SU-DHL-6 (cell line): Measurements from ENCODE around the gene ABCA13.

Experiments
- H2AFZ ChIP-seq: fragments of 200-600 bp; sonication (generic); 2 replicates; pipeline ENCODE4 v1.6.1; 2014; ENCODE audit warnings: low read depth, mild to moderate bottlenecking, moderate library complexity, mixed read lengths, antibody characterized with exemption, low read length; ENCODE audit not compliant: severe bottlenecking
- H3F3A ChIP-seq: fragments of 200-600 bp; shearing (Covaris generic); 2 replicates; pipeline ENCODE4 v1.6.0; 2016; ENCODE audit warnings: antibody characterized with exemption, mild to moderate bottlenecking; ENCODE audit not compliant: insufficient read depth
- H3K27ac ChIP-seq: fragments of 200-600 bp; sonication (generic); 2 replicates; pipeline ENCODE4 v1.5.1; 2016; ENCODE audit warnings: low read depth, mild to moderate bottlenecking, low read length, moderate library complexity, mixed read lengths
- H3K27me3 ChIP-seq: fragments of 200-600 bp; sonication (generic), shearing (Covaris generic); 2 replicates; pipeline ENCODE4 v1.6.0; 2014; ENCODE audit warnings: mild to moderate bottlenecking, low read length
- H3K36me3 ChIP-seq: fragments of 200-600 bp; sonication (generic); 2 replicates; pipeline ENCODE4 v1.6.1; 2014; ENCODE audit warnings: mild to moderate bottlenecking, low read length, mixed read lengths
- H3K4me2 ChIP-seq: fragments of 300-600, 200-600 bp; shearing (Covaris generic), sonication (generic); 2 replicates; pipeline ENCODE4 v1.6.0; 2014; ENCODE audit warnings: low read length, low read depth, mild to moderate bottlenecking; ENCODE audit not compliant: poor library complexity, severe bottlenecking
- H3K4me3 ChIP-seq: fragments of 200-600 bp; sonication (generic); 2 replicates; pipeline ENCODE4 v1.5.1; 2014; ENCODE audit warnings: antibody characterized with exemption, low read length, mild to moderate bottlenecking, mixed read lengths; ENCODE audit not compliant: insufficient read depth, poor library complexity, severe bottlenecking
- H3K79me2 ChIP-seq: fragments of 200-600 bp; sonication (generic); 2 replicates; pipeline ENCODE4 v1.6.1; 2014; ENCODE audit warnings: mild to moderate bottlenecking, low read length, moderate library complexity; ENCODE audit not compliant: insufficient read depth
- H3K9ac ChIP-seq: fragments of 200-600 bp; sonication (generic); 2 replicates; pipeline ENCODE4 v1.7.0; 2014; ENCODE audit warnings: mild to moderate bottlenecking, low read length
- H3K9me2 ChIP-seq: fragments of 200-600 bp; sonication (generic); replicated peaks from 2 replicates; pipeline ENCODE4 v1.6.1; 2014; ENCODE audit warnings: low read length; ENCODE audit not compliant: insufficient read depth
- H3K9me3 ChIP-seq: fragments of 200-600 bp; sonication (generic); 2 replicates; pipeline ENCODE4 v1.6.1; 2014; ENCODE audit warnings: low read length, mixed read lengths; ENCODE audit not compliant: insufficient read depth
- H4K20me1 ChIP-seq: fragments of 200-600 bp; sonication (generic); 2 replicates; pipeline ENCODE4 v1.6.1; 2014; ENCODE audit warnings: low read depth, mild to moderate bottlenecking, antibody characterized with exemption, low read length, moderate library complexity, mixed read lengths
- EZH2phosphoT487 ChIP-seq: fragments of 200-600 bp; sonication (generic), shearing (Covaris generic); conservative IDR thresholded peaks from 2 replicates; pipeline ENCODE4 v1.6.1; 2018; ENCODE audit warnings: mild to moderate bottlenecking, antibody characterized with exemption, low read length, moderate library complexity, mixed read lengths
- TF ChIP-seq, protein P1 (sequence below): fragments of 200-600 bp; sonication (generic); IDR thresholded peaks from one replicate; pipeline ENCODE4 v1.5.1; 2017; ENCODE audit warnings: antibody characterized with exemption, mild to moderate bottlenecking, low read length, moderate library complexity; ENCODE audit not compliant: insufficient read depth, poor library complexity, severe bottlenecking

ABCA13 gene

DNA sequence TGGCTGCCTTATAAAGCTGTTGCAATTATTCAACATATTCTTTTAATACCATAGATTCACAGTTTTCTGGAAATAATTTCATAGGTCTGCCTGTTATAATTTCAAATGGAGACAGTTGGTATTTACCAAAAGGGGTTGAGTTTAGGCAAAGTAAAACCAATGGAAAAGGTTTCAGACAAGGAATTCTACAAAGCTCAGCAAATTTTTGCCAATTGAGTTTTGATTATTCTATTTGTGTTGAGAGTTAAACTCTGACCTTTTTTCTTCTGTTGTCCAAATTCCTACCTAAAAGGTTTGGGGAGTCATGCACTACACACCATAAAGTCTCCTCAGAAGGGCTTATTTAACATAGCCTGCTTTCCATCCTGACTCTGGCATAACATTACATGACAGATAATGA, 38.5 kb upstream of the ABCA13 start:
- no peaks in the 10 kb centered on the region for H3K79me2 ChIP-seq
- no peak overlapping the region for H2AFZ ChIP-seq
- H3K4me3 ChIP-seq, result no peak overlapping the region
- H3K4me2 ChIP-seq, result no peak overlapping the region
- H4K20me1 ChIP-seq, result no peaks in the 10 kb centered on the region
- TF ChIP-seq EZH2phosphoT487, result no peak
- TF ChIP-seq, protein P1, sequence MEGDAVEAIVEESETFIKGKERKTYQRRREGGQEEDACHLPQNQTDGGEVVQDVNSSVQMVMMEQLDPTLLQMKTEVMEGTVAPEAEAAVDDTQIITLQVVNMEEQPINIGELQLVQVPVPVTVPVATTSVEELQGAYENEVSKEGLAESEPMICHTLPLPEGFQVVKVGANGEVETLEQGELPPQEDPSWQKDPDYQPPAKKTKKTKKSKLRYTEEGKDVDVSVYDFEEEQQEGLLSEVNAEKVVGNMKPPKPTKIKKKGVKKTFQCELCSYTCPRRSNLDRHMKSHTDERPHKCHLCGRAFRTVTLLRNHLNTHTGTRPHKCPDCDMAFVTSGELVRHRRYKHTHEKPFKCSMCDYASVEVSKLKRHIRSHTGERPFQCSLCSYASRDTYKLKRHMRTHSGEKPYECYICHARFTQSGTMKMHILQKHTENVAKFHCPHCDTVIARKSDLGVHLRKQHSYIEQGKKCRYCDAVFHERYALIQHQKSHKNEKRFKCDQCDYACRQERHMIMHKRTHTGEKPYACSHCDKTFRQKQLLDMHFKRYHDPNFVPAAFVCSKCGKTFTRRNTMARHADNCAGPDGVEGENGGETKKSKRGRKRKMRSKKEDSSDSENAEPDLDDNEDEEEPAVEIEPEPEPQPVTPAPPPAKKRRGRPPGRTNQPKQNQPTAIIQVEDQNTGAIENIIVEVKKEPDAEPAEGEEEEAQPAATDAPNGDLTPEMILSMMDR, result no peak
- H3K27ac ChIP-seq, result no peak overlapping the region
- 0 out of 2 replicates have a peak, but pooled peaks cover 4% of the 10 kb centered on the region for H3K9me3 ChIP-seq
- no peak overlapping the region for H3K9ac ChIP-seq
- no peaks in the 10 kb centered on the region for H3F3A ChIP-seq
- H3K9me2 ChIP-seq, result no peaks in the 10 kb centered on the region
- H3K27me3 ChIP-seq, result no peaks in the 10 kb centered on the region
- H3K36me3 ChIP-seq, result no peaks in the 10 kb centered on the region

DNA sequence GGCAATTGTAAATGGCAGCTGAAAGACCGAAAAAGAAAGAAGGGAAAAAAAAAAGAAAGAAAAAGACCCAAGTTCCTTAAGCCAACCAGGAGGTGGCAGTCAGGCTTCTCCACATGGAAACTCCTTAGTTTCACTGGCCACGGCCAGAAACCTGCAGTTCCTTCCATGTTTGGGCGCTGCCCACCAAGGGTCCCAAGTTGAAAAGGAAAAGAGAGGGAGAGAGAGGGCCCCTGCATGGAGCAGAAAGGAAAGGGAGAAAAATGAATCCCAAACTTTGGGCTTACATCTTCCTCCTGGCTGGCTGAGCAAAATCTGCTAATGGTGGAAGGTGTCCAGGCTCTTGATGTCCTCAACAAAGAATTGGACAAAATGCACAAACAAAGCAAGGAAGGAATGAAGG, 31.8 kb upstream of the ABCA13 start:
- TF ChIP-seq EZH2phosphoT487, result no peak
- TF ChIP-seq, protein P1, result no peak
- no peak overlapping the region for H2AFZ ChIP-seq
- H3K9me2 ChIP-seq, result no peaks in the 10 kb centered on the region
- H4K20me1 ChIP-seq, result no peaks in the 10 kb centered on the region
- H3K79me2 ChIP-seq, result no peaks in the 10 kb centered on the region
- no peaks in the 10 kb centered on the region for H3F3A ChIP-seq
- no peak overlapping the region for H3K27ac ChIP-seq
- no peak overlapping the region for H3K9ac ChIP-seq
- no peaks in the 10 kb centered on the region for H3K27me3 ChIP-seq
- H3K4me3 ChIP-seq, result no peak overlapping the region
- H3K36me3 ChIP-seq, result no peaks in the 10 kb centered on the region
- no peak overlapping the region for H3K4me2 ChIP-seq
- 0 out of 2 replicates have a peak, but pooled peaks cover 4% of the 10 kb centered on the region for H3K9me3 ChIP-seq

DNA sequence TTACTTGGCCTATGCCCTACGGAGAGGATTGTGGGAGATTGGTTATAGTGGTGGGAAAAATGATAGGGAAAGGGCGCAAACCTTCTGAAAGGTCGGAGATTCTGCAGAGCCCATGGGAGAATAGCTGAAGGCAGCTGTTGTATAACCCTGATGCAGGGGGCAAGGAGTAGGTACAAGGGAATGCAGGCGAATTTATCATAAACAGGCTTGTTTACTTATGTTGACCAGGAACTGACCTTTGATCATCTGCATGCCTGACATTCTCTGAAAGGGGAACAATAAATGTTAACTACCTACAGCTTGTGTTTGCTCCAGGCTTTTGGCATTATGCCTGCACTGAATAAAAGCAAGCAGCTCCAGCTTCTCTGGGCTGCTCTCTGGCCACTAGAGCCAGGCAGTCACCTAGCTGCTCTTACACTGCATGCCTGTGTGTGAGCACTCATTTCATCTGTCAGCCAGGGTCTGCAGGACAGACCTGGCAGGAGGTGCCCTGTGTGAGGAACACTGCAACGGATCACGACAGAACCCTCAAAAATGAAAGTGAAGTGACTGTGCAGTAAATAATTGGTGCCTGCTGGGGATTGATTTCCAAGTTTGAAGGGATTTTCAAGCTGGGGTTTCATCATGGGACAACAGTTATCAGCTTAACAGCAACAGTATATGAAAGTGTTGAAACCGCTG, 31.1 kb upstream of the ABCA13 start:
- Histone ChIP-seq H2AFZ (no peak overlapping the region), H3K9ac (no peak overlapping the region), H3K9me3 (0 out of 2 replicates have a peak, but pooled peaks cover 4% of the 10 kb centered on the region), H3K36me3 (no peaks in the 10 kb centered on the region), H4K20me1 (no peaks in the 10 kb centered on the region), H3K4me2 (no peak overlapping the region), H3K9me2 (no peaks in the 10 kb centered on the region), H3K27me3 (no peaks in the 10 kb centered on the region), H3K79me2 (no peaks in the 10 kb centered on the region), H3K4me3 (no peak overlapping the region), H3K27ac (no peak overlapping the region), H3F3A (no peaks in the 10 kb centered on the region)
- TF ChIP-seq, protein P1, result no peak
- TF ChIP-seq EZH2phosphoT487, result no peak
